Right lobe of liver (tissue), 6 donors: ENCODE measurements around the gene PCDHAC2. TPM values are rescaled to one million over a fixed set of nuclear protein-coding genes. Genes with fewer than 3 reads are reported as not detected.
A peak's percentile ranks its signal among the peaks of the same experiment; 100 is the strongest.

ENCODE experiments used
- ATAC-seq, 4 donors: fragments of 200-7000 bp; cut with Tn5 transposase; one replicate each; pipeline ENCODE4 v1.9.1; 2020; ENCODE audit warnings: mild to moderate bottlenecking in 4 of 4, moderate library complexity in 4 of 4
- DNase-seq, 3 donors: peaks; one replicate each; pipeline ENCODE4 v3.0.0-alpha.2; 2020
- H3K27ac ChIP-seq, 3 donors: fragments of 200-600 bp; one replicate each; pipeline ENCODE4 v1.8.0; 2022
- H3K27me3 ChIP-seq, 2 donors: fragments of 200-600 bp; one replicate each; pipeline ENCODE4 v1.8.0; 2022
- H3K36me3 ChIP-seq, 4 donors: fragments of 200-600 bp; sonication (generic) in 1 of 4; one replicate each; pipeline versions ENCODE4 v1.5.1 to v1.8.0; 2017 to 2022; ENCODE audit warnings: control low read depth in 1 of 4
- H3K4me1 ChIP-seq, 4 donors: fragments of 200-600 bp; sonication (generic) in 1 of 4; one replicate each; pipeline versions ENCODE4 v1.5.1 to v1.8.0; 2017 to 2022; ENCODE audit warnings: control low read depth in 1 of 4
- H3K4me3 ChIP-seq, 3 donors: fragments of 200-600 bp; one replicate each; pipeline ENCODE4 v1.8.0; 2022
- H3K9me3 ChIP-seq, 4 donors: fragments of 200-600 bp; sonication (generic) in 1 of 4; one replicate each; pipeline versions ENCODE4 v1.5.1 to v1.8.0; 2017 to 2022; ENCODE audit warnings: control low read depth in 1 of 4
- CTCF ChIP-seq, 4 donors: fragments of 200-600 bp in 3 of 4; fragments of 450-650 bp in 1 of 4; IDR thresholded peaks; one replicate each; pipeline versions ENCODE4 v1.5.1 to v1.8.0; 2016 to 2022; ENCODE audit warnings: antibody characterized with exemption in 4 of 4, mild to moderate bottlenecking in 2 of 4
- POLR2A ChIP-seq: fragments of 450-650 bp; IDR thresholded peaks from one replicate; pipeline ENCODE4 v1.6.1; 2017; ENCODE audit warnings: antibody characterized with exemption, mild to moderate bottlenecking
- WGBS: methylation state at CpG from one replicate; pipeline ENCODE4 v1.1.6; 2018; ENCODE audit warnings: low coverage, low lambda C conversion rate; ENCODE audit not compliant: insufficient coverage; ENCODE audit errors: missing lambda C conversion rate; 5-methylcytosine and 5-hydroxymethylcytosine counted together
- intact Hi-C, 2 donors: fragments of 100-400 bp; cut with DNase I; formaldehyde crosslinking; loops; one replicate each; pipeline versions ENCODE4 v1.11.2 to v1.14.1; 2022
- total RNA-seq, 6 experiments: library from RNA; depleted of rRNA in 2 of 6; stranded (reverse); fragments of >200 nt in 2 of 6; fragmentation: NEBNext Ultra II Directional in 3 of 6; extraction: Animal tissue kit (Norgen Biotek cat#: 25700) in 3 of 6; gene quantifications; one replicate each; pipeline versions ENCODE4 v1.1.0 to v1.2.4, GENCODE V29; 2016 to 2023
- donor health status: DM: no; HTN: yes; CAD: no.
- donor health status: DM: no; HTN: no; CAD: no.
- donor health status: DM: no; HTN: no; CAD: no.
- donor health status: DM: no; HTN: yes; CAD: no.
- donor health status: DM: no; HTN: yes; CAD: no.

The PCDHAC2 gene
- total RNA-seq, 6 experiments from 2014 or later, result 0.68 to 2.2 (median 1.3) TPM

DNA sequence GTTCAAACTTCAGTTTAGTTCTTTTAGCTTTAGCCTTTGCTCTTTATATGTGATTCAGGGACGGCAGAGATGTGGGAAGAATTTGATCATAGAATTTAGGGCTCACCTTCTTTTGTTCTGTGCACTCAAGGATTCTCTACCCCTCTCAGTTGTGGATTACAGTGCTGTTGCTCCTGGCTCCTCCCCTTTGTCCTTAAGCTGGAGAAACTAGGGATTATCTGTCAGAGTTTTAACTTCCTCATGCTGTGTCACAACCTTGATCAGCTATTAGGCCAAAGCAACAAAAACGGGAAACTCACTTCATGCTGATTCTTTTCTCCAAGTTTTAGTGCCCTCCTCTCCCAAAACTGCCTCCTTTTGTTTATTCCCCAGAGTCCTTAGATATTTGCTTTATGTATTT is 13.0 kb upstream of the PCDHAC2 start:
- Histone ChIP-seq H3K4me1 (no peaks in the 10 kb centered on the region), H3K36me3 (no peaks in the 10 kb centered on the region), H3K4me3 (no peak overlapping the region), H3K27ac (no peak overlapping the region), H3K9me3 (no peaks in the 10 kb centered on the region), H3K27me3 (no peaks in the 10 kb centered on the region)
- 45% methylated on average over 2 of the region's 2 CpGs for WGBS
- no peak for TF ChIP-seq POLR2A
- no peak for TF ChIP-seq CTCF (IDR thresholded peaks at IDR 0.05)
- DNase-seq (no peak), ATAC-seq (peak; percentile 23 to 48 (median 38))
- intact Hi-C loops, result no loop called here

DNA sequence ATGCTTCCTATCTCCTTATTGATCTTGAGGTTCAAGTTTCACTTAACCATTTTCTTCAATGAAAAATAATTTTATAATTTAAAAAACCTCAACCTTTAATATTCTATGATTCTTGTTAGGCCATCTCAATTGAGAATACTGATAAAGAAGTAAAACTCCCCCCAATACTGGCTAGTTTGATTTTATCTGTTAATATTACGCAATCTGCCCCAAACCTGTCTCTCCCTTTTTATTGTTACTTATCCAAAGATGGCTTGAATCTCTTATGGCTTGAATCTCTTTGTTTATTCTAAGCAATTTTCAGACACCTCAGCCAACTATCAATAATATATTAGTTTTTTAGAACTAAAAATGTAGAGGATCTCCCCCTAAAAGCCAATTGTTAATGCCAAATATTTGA is 4.1 kb upstream of the PCDHAC2 start:
- Histone ChIP-seq H3K27ac (no peak overlapping the region), H3K4me1 (peaks cover 0 to 8% (median 0%) of the 10 kb centered on the region in 4 donors), H3K27me3 (peaks cover 0 to 5% of the 10 kb centered on the region in 2 donors), H3K4me3 (no peak overlapping the region), H3K9me3 (no peaks in the 10 kb centered on the region), H3K36me3 (no peaks in the 10 kb centered on the region)
- intact Hi-C loops, result no loop called here
- ATAC-seq, result no peak
- DNase-seq, result no peak
- TF ChIP-seq POLR2A (no peak), CTCF (IDR thresholded peaks at IDR 0.05) (no peak)
- 71% methylated on average over 1 of the region's 1 CpG for WGBS

GRCh38 chr5:140964356-140964755 is 1.9 kb upstream of the PCDHAC2 start:
- intact Hi-C loops, result no loop called here
- 55% methylated on average over 3 of the region's 3 CpGs for WGBS

GRCh38 chr5:140965905-140966292 is 377 bp upstream of the PCDHAC2 start:
- Histone ChIP-seq H3K9me3 (no peaks in the 10 kb centered on the region), H3K36me3 (no peaks in the 10 kb centered on the region), H3K27me3 (peaks cover 0 to 5% of the 10 kb centered on the region in 2 donors), H3K27ac (peak overlapping the region in 1 of 3 donors; percentile 8), H3K4me3 (peak overlapping the region; percentile 45 to 54 (median 48)), H3K4me1 (peaks cover 0 to 8% (median 0%) of the 10 kb centered on the region in 4 donors)
- WGBS, result 8% methylated on average over 9 of the region's 9 CpGs
- TF ChIP-seq CTCF (IDR thresholded peaks at IDR 0.05) (no peak), POLR2A (no peak)
- DNase-seq (no peak), ATAC-seq (no peak)
- intact Hi-C loops, result no loop called here

More at GRCh38 chr5:140964356-140964755, 1.9 kb upstream of the PCDHAC2 start:
- H3K4me1 ChIP-seq, result peaks cover 0 to 8% (median 0%) of the 10 kb centered on the region in 4 donors
- ATAC-seq, result no peak
- H3K27me3 ChIP-seq, result peaks cover 0 to 5% of the 10 kb centered on the region in 2 donors
- no peaks in the 10 kb centered on the region for H3K9me3 ChIP-seq
- DNase-seq, result no peak
- TF ChIP-seq POLR2A (no peak), CTCF (IDR thresholded peaks at IDR 0.05) (no peak)
- no peaks in the 10 kb centered on the region for H3K36me3 ChIP-seq
- H3K27ac ChIP-seq, result no peak overlapping the region
- H3K4me3 ChIP-seq, result no peak overlapping the region
